ENCODE data around the gene AJM1.
"Not testable (repeated sequence)": the region's sequence is repeated elsewhere in the genome, so short reads cannot be mapped to it uniquely, and the experiment has no call there.

The AJM1 gene

GRCh38 chr9:136842380-136842948, at the start of gene AJM1:
Gene AJM1 (plus strand): TSS chr9:136842478. CDS start chr9:136844415, 1,937 bp downstream.
- peak; percentile 84 for DNase-seq
- in situ Hi-C loops (cut with MboI; ENCODE audit: low pct_unique_long_range_greater_than_20kb, low sequenced_read_pairs), result not testable (repeated sequence)

- in situ Hi-C loops (cut with MboI; ENCODE audit: low pct_unique_long_range_greater_than_20kb, low sequenced_read_pairs), result no loop called here
- DNase-seq, result no peak
Observed at GRCh38 chr9:136793086-136793946, 49.0 kb upstream of the AJM1 start.

GRCh38 chr9:136794281-136794999, 47.8 kb upstream of the AJM1 start:
- no peak for DNase-seq
- in situ Hi-C loops (cut with MboI; ENCODE audit: low pct_unique_long_range_greater_than_20kb, low sequenced_read_pairs), result no loop called here

GRCh38 chr9:136795000-136795348, 47.3 kb upstream of the AJM1 start:
- in situ Hi-C loops (cut with MboI; ENCODE audit: low pct_unique_long_range_greater_than_20kb, low sequenced_read_pairs), result no loop called here

GRCh38 chr9:136796238-136796774, 46.0 kb upstream of the AJM1 start, which contains the start of gene CCDC183:
Gene CCDC183 (plus strand): TSS chr9:136796338. CDS start chr9:136796398, 60 bp downstream.
- DNase-seq, result no peak
- in situ Hi-C loops (cut with MboI; ENCODE audit: low pct_unique_long_range_greater_than_20kb, low sequenced_read_pairs), result no loop called here

More at GRCh38 chr9:136795000-136795348, 47.3 kb upstream of the AJM1 start:
- no peak for DNase-seq

- in situ Hi-C loops (cut with MboI; ENCODE audit: low pct_unique_long_range_greater_than_20kb, low sequenced_read_pairs); DNase-seq: not testable (repeated sequence)
Observed at GRCh38 chr9:136796775-136797347, 45.4 kb upstream of the AJM1 start.

- no peak for DNase-seq
- in situ Hi-C loops (cut with MboI; ENCODE audit: low pct_unique_long_range_greater_than_20kb, low sequenced_read_pairs), result no loop called here
Observed at GRCh38 chr9:136798708-136799078, 43.6 kb upstream of the AJM1 start.

- in situ Hi-C loops (cut with MboI; ENCODE audit: low pct_unique_long_range_greater_than_20kb, low sequenced_read_pairs), result no loop called here
- DNase-seq, result no peak
Observed at GRCh38 chr9:136799079-136799853, 43.0 kb upstream of the AJM1 start.

- in situ Hi-C loops (cut with MboI; ENCODE audit: low pct_unique_long_range_greater_than_20kb, low sequenced_read_pairs), result no loop called here
- DNase-seq, result peak; percentile 72
Observed at GRCh38 chr9:136799854-136800657, 42.2 kb upstream of the AJM1 start.

GRCh38 chr9:136802321-136802720, 40.0 kb upstream of the AJM1 start:
- in situ Hi-C loops (cut with MboI; ENCODE audit: low pct_unique_long_range_greater_than_20kb, low sequenced_read_pairs), result no loop called here
- no peak for DNase-seq

GRCh38 chr9:136803009-136803550, 39.2 kb upstream of the AJM1 start:
- in situ Hi-C loops (cut with MboI; ENCODE audit: low pct_unique_long_range_greater_than_20kb, low sequenced_read_pairs); DNase-seq: not testable (repeated sequence)

GRCh38 chr9:136803551-136804508, 38.4 kb upstream of the AJM1 start:
- in situ Hi-C loops (cut with MboI; ENCODE audit: low pct_unique_long_range_greater_than_20kb, low sequenced_read_pairs), result no loop called here
- DNase-seq, result no peak

GRCh38 chr9:136804509-136805206, 37.6 kb upstream of the AJM1 start:
- in situ Hi-C loops (cut with MboI; ENCODE audit: low pct_unique_long_range_greater_than_20kb, low sequenced_read_pairs), result no loop called here
- no peak for DNase-seq

GRCh38 chr9:136805207-136805740, 37.0 kb upstream of the AJM1 start:
- no peak for DNase-seq
- in situ Hi-C loops (cut with MboI; ENCODE audit: low pct_unique_long_range_greater_than_20kb, low sequenced_read_pairs), result no loop called here

- DNase-seq, result no peak
- in situ Hi-C loops (cut with MboI; ENCODE audit: low pct_unique_long_range_greater_than_20kb, low sequenced_read_pairs), result no loop called here
Observed at GRCh38 chr9:136806067-136806466, 36.2 kb upstream of the AJM1 start.
